Activated T-cell treated with anti-CD3 and anti-CD28 coated beads, Interleukin-2, amount 50 U/mL, for 4 hours (primary cell): ENCODE measurements around the gene PIP4K2A. TPM values are rescaled to one million over a fixed set of nuclear protein-coding genes. Genes with fewer than 3 reads are reported as not detected.

Source experiments
- ATAC-seq, 2 donors: fragments of 200-7000 bp; cut with Tn5 transposase; one replicate each; pipeline ENCODE4 v1.10.0; 2021
- DNase-seq: peaks from one replicate; pipeline ENCODE4 v3.0.0-alpha.2; 2020
- H3K27me3 Mint-ChIP-seq: one replicate; pipeline ENCODE4 v1.8.0; 2021; ENCODE audit warnings: low read depth, mixed read lengths
- H3K36me3 Mint-ChIP-seq: one replicate; pipeline ENCODE4 v1.8.0; 2022; ENCODE audit warnings: mixed read lengths; ENCODE audit not compliant: insufficient read depth
- H3K4me1 Mint-ChIP-seq: one replicate; pipeline ENCODE4 v1.8.0; 2021; ENCODE audit warnings: low read depth, mixed read lengths
- H3K4me3 Mint-ChIP-seq: one replicate; pipeline ENCODE4 v1.8.0; 2021; ENCODE audit warnings: mild to moderate bottlenecking, moderate library complexity, mixed read lengths
- H3K9me3 Mint-ChIP-seq: one replicate; pipeline ENCODE4 v1.8.0; 2021; ENCODE audit warnings: mixed read lengths
- total RNA-seq, 3 donors: library from RNA; stranded (reverse); gene quantifications; one replicate each; pipeline ENCODE4 v1.2.1, GENCODE V29; 2021

Gene PIP4K2A
- total RNA-seq, 3 donors from 2014 or later, result 64.3 to 79.2 (median 78.1) TPM

GRCh38 chr10:22658745-22659410 is 55.5 kb downstream of the PIP4K2A start:
- Mint-ChIP-seq H3K9me3 (no peaks in the 10 kb centered on the region), H3K4me1 (peaks cover 91% of the 10 kb centered on the region), H3K4me3 (no peak overlapping the region), H3K27me3 (no peaks in the 10 kb centered on the region), H3K36me3 (peaks cover 6% of the 10 kb centered on the region)
- ATAC-seq (no peak), DNase-seq (no peak)

GRCh38 chr10:22657566-22658225 is 56.7 kb downstream of the PIP4K2A start:
- peak overlapping the region; percentile 56 for H3K4me3 Mint-ChIP-seq
- H3K36me3 Mint-ChIP-seq, result peaks cover 11% of the 10 kb centered on the region
- H3K4me1 Mint-ChIP-seq, result peaks cover 95% of the 10 kb centered on the region
- ATAC-seq (peak in 1 of 2 donors; percentile 9), DNase-seq (no peak)
- no peaks in the 10 kb centered on the region for H3K27me3 Mint-ChIP-seq
- no peaks in the 10 kb centered on the region for H3K9me3 Mint-ChIP-seq

GRCh38 chr10:22657024-22657423 is 57.4 kb downstream of the PIP4K2A start:
- Mint-ChIP-seq H3K36me3 (peaks cover 15% of the 10 kb centered on the region), H3K27me3 (no peaks in the 10 kb centered on the region), H3K4me3 (peak overlapping the region; percentile 56), H3K4me1 (peaks cover 94% of the 10 kb centered on the region), H3K9me3 (no peaks in the 10 kb centered on the region)
- no peak for DNase-seq
- ATAC-seq, result no peak

GRCh38 chr10:22656036-22656435 is 58.3 kb downstream of the PIP4K2A start:
- DNase-seq (no peak), ATAC-seq (no peak)
- peaks cover 97% of the 10 kb centered on the region for H3K4me1 Mint-ChIP-seq
- H3K27me3 Mint-ChIP-seq, result no peaks in the 10 kb centered on the region
- H3K36me3 Mint-ChIP-seq, result peaks cover 21% of the 10 kb centered on the region
- no peaks in the 10 kb centered on the region for H3K9me3 Mint-ChIP-seq
- peak overlapping the region; percentile 62 for H3K4me3 Mint-ChIP-seq

- Mint-ChIP-seq H3K4me1 (peaks cover 97% of the 10 kb centered on the region), H3K9me3 (no peaks in the 10 kb centered on the region), H3K36me3 (peaks cover 22% of the 10 kb centered on the region), H3K27me3 (no peaks in the 10 kb centered on the region), H3K4me3 (peak overlapping the region; percentile 62)
- DNase-seq (no peak), ATAC-seq (peak; percentile 37 to 52)
Measured at GRCh38 chr10:22655312-22655981, 58.9 kb downstream of the PIP4K2A start.

- H3K9me3 Mint-ChIP-seq, result no peaks in the 10 kb centered on the region
- ATAC-seq (peak; percentile 57 to 68), DNase-seq (peak; percentile 52)
- peaks cover 99% of the 10 kb centered on the region for H3K4me1 Mint-ChIP-seq
- H3K27me3 Mint-ChIP-seq, result no peaks in the 10 kb centered on the region
- H3K36me3 Mint-ChIP-seq, result peaks cover 22% of the 10 kb centered on the region
- peak overlapping the region; percentile 60 for H3K4me3 Mint-ChIP-seq
Measured at GRCh38 chr10:22652988-22653481, 61.3 kb downstream of the PIP4K2A start.

GRCh38 chr10:22651276-22651980 is 63.0 kb downstream of the PIP4K2A start:
- peak; percentile 29 for DNase-seq
- no peaks in the 10 kb centered on the region for H3K9me3 Mint-ChIP-seq
- H3K4me3 Mint-ChIP-seq, result peak overlapping the region; percentile 60
- peaks cover 16% of the 10 kb centered on the region for H3K36me3 Mint-ChIP-seq
- H3K27me3 Mint-ChIP-seq, result no peaks in the 10 kb centered on the region
- peaks cover 99% of the 10 kb centered on the region for H3K4me1 Mint-ChIP-seq
- no peak for ATAC-seq

- Mint-ChIP-seq H3K4me3 (peak overlapping the region; percentile 73), H3K36me3 (peaks cover 16% of the 10 kb centered on the region), H3K9me3 (no peaks in the 10 kb centered on the region), H3K4me1 (peaks cover 95% of the 10 kb centered on the region), H3K27me3 (no peaks in the 10 kb centered on the region)
- ATAC-seq, result peak in 1 of 2 donors; percentile 5
- no peak for DNase-seq
Measured at GRCh38 chr10:22649994-22650393, 64.4 kb downstream of the PIP4K2A start.

- Mint-ChIP-seq H3K4me1 (peaks cover 95% of the 10 kb centered on the region), H3K4me3 (peak overlapping the region; percentile 73), H3K9me3 (no peaks in the 10 kb centered on the region), H3K36me3 (peaks cover 18% of the 10 kb centered on the region), H3K27me3 (no peaks in the 10 kb centered on the region)
- ATAC-seq (peak; percentile 54 to 57), DNase-seq (peak; percentile 30)
Measured at GRCh38 chr10:22649390-22649841, 65.0 kb downstream of the PIP4K2A start.

- Mint-ChIP-seq H3K4me1 (peaks cover 95% of the 10 kb centered on the region), H3K9me3 (no peaks in the 10 kb centered on the region), H3K4me3 (peak overlapping the region; percentile 73), H3K36me3 (peaks cover 26% of the 10 kb centered on the region), H3K27me3 (no peaks in the 10 kb centered on the region)
- ATAC-seq, result peak in 1 of 2 donors; percentile 21
- no peak for DNase-seq
Measured at GRCh38 chr10:22648547-22648961, 65.8 kb downstream of the PIP4K2A start.

GRCh38 chr10:22647244-22647643 is 67.1 kb downstream of the PIP4K2A start:
- Mint-ChIP-seq H3K4me3 (peak overlapping the region; percentile 45), H3K36me3 (peaks cover 16% of the 10 kb centered on the region), H3K9me3 (no peaks in the 10 kb centered on the region), H3K27me3 (no peaks in the 10 kb centered on the region), H3K4me1 (peaks cover 93% of the 10 kb centered on the region)
- no peak for DNase-seq
- ATAC-seq, result no peak

GRCh38 chr10:22646388-22646853 is 68.0 kb downstream of the PIP4K2A start:
- H3K9me3 Mint-ChIP-seq, result no peaks in the 10 kb centered on the region
- H3K4me3 Mint-ChIP-seq, result peak overlapping the region; percentile 55
- H3K4me1 Mint-ChIP-seq, result peaks cover 93% of the 10 kb centered on the region
- DNase-seq (no peak), ATAC-seq (peak; percentile 62 to 64)
- no peaks in the 10 kb centered on the region for H3K27me3 Mint-ChIP-seq
- peaks cover 19% of the 10 kb centered on the region for H3K36me3 Mint-ChIP-seq

GRCh38 chr10:22644222-22644621 is 70.2 kb downstream of the PIP4K2A start:
- no peak for ATAC-seq
- H3K4me1 Mint-ChIP-seq, result peaks cover 81% of the 10 kb centered on the region
- no peak for DNase-seq
- no peak overlapping the region for H3K4me3 Mint-ChIP-seq
- H3K9me3 Mint-ChIP-seq, result no peaks in the 10 kb centered on the region
- no peaks in the 10 kb centered on the region for H3K27me3 Mint-ChIP-seq
- peaks cover 18% of the 10 kb centered on the region for H3K36me3 Mint-ChIP-seq

- no peak for ATAC-seq
- Mint-ChIP-seq H3K4me1 (peaks cover 80% of the 10 kb centered on the region), H3K4me3 (no peak overlapping the region), H3K9me3 (no peaks in the 10 kb centered on the region), H3K27me3 (no peaks in the 10 kb centered on the region), H3K36me3 (peaks cover 18% of the 10 kb centered on the region)
- DNase-seq, result no peak
Measured at GRCh38 chr10:22643775-22644174, 70.6 kb downstream of the PIP4K2A start.
